Measurements from ENCODE around the gene HOXD11. TPM values are rescaled to one million over a fixed set of nuclear protein-coding genes. Genes with fewer than 3 reads are reported as not detected.

Gene HOXD11
- total and polyA plus RNA-seq, 2 of the 13 experiments (the other 11 are each of a cell fraction or from before 2014, with no cell fraction given), result not detected

- TF ChIP-seq ZFX (CRISPR knock-in tag; IDR thresholded peaks at IDR 0.05; ENCODE audit: low read depth), result no peak
- no peak for TF ChIP-seq ZNF446 (CRISPR knock-in tag; IDR thresholded peaks at IDR 0.05)
- TF ChIP-seq ZNF75D (CRISPR knock-in tag; IDR thresholded peaks at IDR 0.05; ENCODE audit: borderline replicate concordance), result no peak
- no peak for TF ChIP-seq FIP1L1 (IDR thresholded peaks at IDR 0.05; ENCODE audit: borderline replicate concordance, insufficient read depth, low read depth, low read length)
- no peak for TF ChIP-seq ZBTB49 (CRISPR knock-in tag; IDR thresholded peaks at IDR 0.05; ENCODE audit: borderline replicate concordance)
- no peak for TF ChIP-seq ZNF704 (CRISPR knock-in tag; IDR thresholded peaks at IDR 0.05; ENCODE audit: borderline replicate concordance)
These were observed 45.5 kb downstream of the HOXD11 start (continued) for GRCh38 chr2:176152350-176153181.

GRCh38 chr2:176154576-176155252 lies 47.6 kb downstream of the HOXD11 start:
- FAIRE-seq (no peak), ATAC-seq (no peak), DNase-seq (ENCODE audit: low spot score) (no peak)
- Histone ChIP-seq H3K79me2 (ENCODE audit: insufficient read depth, low read length) (no peaks in the 10 kb centered on the region), H3K4me2 (ENCODE audit: low read depth, low read length) (no peak overlapping the region), H3K4me1 (ENCODE audit: insufficient read depth, low read length) (peaks cover 31% of the 10 kb centered on the region), H2AFZ (ENCODE audit: low read length) (no peak overlapping the region), H3K9ac (ENCODE audit: insufficient read depth, low read depth, low read length) (no peak overlapping the region), H3K36me3 (replicated peaks in 1 of 2; ENCODE audit: control insufficient read depth in 1 of 2, insufficient read depth in 2 of 2, low read length in 2 of 2) (no peaks in the 10 kb centered on the region), H3K27me3 (ENCODE audit: control insufficient read depth in 1 of 2, insufficient read depth in 2 of 2, low read length in 2 of 2) (peaks cover 12 to 93% of the 10 kb centered on the region in 2 experiments), H4K20me1 (ENCODE audit: insufficient read depth, low read length) (no peaks in the 10 kb centered on the region), H3K4me3 (replicated peaks in 1 of 3; ENCODE audit: insufficient read depth in 1 of 3, low read depth in 2 of 3, low read length in 3 of 3) (no peak overlapping the region), H3K9me3 (ENCODE audit: low read length) (no peaks in the 10 kb centered on the region), H3K27ac (ENCODE audit: extremely low read length, insufficient read depth, low read length) (no peak overlapping the region)
- no peak for TF ChIP-seq GLI4 (CRISPR knock-in tag; IDR thresholded peaks at IDR 0.05; ENCODE audit: borderline replicate concordance)
- 0 out of 2 replicates have a peak, but pooled peaks have one; percentile 13 for TF ChIP-seq HNF4A (CRISPR knock-in tag; IDR thresholded peaks at IDR 0.05)
- WGBS (ENCODE audit: low lambda C conversion rate), result 14% methylated on average over 11 of the region's 11 CpGs
- ChIA-PET CTCF (ENCODE audit: low intra/inter-chr PET ratio, low total read pairs) (no interaction called here), POLR2A (no interaction called here)
- intact Hi-C loops (cut with micrococcal nuclease; ENCODE audit: unreplicated experiment), result no loop called here
- in situ Hi-C loops (cut with HindIII; ENCODE audit: extremely low pct_ligation_motif_present, low pct_unique_long_range_greater_than_20kb), result no loop called here
- BruUV-seq (replicated peaks), result no TSS peak
